ENCODE data around the gene GRID2IP. TPM values are rescaled to one million over a fixed set of nuclear protein-coding genes. Genes with fewer than 3 reads are reported as not detected.
A peak's percentile ranks its signal among the peaks of the same experiment; 100 is the strongest.

GRID2IP gene
- total and polyA plus RNA-seq, 2 of the 13 experiments (the other 11 are each of a cell fraction or from before 2014, with no cell fraction given) = 0.03 TPM; not detected in 1

DNA sequence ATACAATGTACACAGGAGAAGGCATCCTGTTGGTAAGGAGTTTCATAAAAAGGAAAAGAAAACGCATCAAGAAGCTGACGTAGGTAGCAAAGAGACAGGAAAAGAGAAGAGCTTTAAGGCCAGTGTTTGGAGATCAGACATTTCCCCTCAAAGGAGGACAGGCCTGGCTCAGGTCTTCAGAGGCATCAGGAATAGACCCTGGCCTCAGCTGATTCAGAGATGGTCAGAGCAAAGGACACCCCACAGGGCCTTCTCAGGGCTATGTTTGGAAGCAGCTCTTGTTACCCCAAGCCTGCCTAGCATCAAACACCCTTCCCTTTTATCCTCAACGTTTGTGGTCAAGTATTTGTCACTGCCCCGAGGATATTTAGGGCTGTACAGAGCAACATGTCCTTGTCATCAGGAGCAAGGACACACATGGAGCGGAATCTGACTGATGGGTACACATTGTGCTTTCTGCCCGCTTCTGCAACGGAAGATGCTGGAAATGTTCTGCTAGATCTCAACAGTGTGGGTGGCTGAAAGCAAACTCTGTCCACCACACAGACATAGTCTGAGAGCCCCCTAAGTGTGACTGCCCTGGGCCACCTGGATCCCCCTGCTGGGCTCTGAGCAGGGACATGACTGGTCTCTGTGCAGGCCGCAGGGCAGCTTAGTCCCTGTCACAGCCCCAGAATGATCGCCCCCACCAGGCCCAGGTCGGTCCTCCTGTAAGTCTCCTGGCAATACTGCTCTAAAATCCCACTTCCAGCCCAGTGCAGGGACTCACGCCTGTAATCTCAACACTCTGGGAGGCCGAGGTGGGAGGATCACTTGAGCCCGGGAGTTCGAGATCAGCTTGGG, 25.0 kb upstream of the GRID2IP start (continued):
- no peak for TF ChIP-seq TRIM22 (IDR thresholded peaks at IDR 0.05)
- TF ChIP-seq E2F2 (CRISPR knock-in tag; IDR thresholded peaks at IDR 0.05; ENCODE audit: borderline replicate concordance) = no peak
- TF ChIP-seq, protein P1, sequence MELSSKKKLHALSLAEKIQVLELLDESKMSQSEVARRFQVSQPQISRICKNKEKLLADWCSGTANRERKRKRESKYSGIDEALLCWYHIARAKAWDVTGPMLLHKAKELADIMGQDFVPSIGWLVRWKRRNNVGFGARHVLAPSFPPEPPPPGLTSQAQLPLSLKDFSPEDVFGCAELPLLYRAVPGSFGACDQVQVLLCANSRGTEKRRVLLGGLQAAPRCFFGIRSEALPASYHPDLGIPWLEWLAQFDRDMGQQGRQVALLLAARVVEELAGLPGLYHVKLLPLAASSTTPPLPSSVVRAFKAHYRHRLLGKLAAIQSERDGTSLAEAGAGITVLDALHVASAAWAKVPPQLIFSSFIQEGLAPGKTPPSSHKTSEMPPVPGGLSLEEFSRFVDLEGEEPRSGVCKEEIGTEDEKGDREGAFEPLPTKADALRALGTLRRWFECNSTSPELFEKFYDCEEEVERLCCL (CRISPR knock-in tag; IDR thresholded peaks at IDR 0.05; ENCODE audit: borderline replicate concordance) = no peak
- peak; percentile 35 for TF ChIP-seq RBM22 (optimal IDR thresholded peaks at IDR 0.05; ENCODE audit: low read length)
- no peak for TF ChIP-seq ZNF75D (CRISPR knock-in tag; IDR thresholded peaks at IDR 0.05; ENCODE audit: borderline replicate concordance)
- TF ChIP-seq PHF20 (CRISPR knock-in tag; IDR thresholded peaks at IDR 0.05) = no peak
- TF ChIP-seq YEATS2 (CRISPR knock-in tag; IDR thresholded peaks at IDR 0.05; ENCODE audit: borderline replicate concordance) = no peak
- TF ChIP-seq ZNF501 (CRISPR knock-in tag; IDR thresholded peaks at IDR 0.05) = no peak
- TF ChIP-seq, protein P2, sequence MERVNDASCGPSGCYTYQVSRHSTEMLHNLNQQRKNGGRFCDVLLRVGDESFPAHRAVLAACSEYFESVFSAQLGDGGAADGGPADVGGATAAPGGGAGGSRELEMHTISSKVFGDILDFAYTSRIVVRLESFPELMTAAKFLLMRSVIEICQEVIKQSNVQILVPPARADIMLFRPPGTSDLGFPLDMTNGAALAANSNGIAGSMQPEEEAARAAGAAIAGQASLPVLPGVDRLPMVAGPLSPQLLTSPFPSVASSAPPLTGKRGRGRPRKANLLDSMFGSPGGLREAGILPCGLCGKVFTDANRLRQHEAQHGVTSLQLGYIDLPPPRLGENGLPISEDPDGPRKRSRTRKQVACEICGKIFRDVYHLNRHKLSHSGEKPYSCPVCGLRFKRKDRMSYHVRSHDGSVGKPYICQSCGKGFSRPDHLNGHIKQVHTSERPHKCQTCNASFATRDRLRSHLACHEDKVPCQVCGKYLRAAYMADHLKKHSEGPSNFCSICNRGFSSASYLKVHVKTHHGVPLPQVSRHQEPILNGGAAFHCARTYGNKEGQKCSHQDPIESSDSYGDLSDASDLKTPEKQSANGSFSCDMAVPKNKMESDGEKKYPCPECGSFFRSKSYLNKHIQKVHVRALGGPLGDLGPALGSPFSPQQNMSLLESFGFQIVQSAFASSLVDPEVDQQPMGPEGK (CRISPR knock-in tag; IDR thresholded peaks at IDR 0.05) = 0 out of 2 replicates have a peak, but pooled peaks have one; percentile 8
- 0 out of 2 replicates have a peak, but pooled peaks have one; percentile 28 for TF ChIP-seq NRL (CRISPR knock-in tag; IDR thresholded peaks at IDR 0.05; ENCODE audit: borderline replicate concordance)
- TF ChIP-seq, protein P3, sequence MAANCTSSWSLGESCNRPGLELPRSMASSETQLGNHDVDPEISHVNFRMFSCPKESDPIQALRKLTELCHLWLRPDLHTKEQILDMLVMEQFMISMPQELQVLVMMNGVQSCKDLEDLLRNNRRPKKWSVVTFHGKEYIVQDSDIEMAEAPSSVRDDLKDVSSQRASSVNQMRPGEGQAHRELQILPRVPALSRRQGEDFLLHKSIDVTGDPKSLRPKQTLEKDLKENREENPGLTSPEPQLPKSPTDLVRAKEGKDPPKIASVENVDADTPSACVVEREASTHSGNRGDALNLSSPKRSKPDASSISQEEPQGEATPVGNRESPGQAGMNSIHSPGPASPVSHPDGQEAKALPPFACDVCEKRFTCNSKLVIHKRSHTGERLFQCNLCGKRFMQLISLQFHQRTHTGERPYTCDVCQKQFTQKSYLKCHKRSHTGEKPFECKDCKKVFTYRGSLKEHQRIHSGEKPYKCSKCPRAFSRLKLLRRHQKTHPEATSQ (CRISPR knock-in tag; IDR thresholded peaks at IDR 0.05; ENCODE audit: borderline replicate concordance) = no peak
- TF ChIP-seq, protein P4, sequence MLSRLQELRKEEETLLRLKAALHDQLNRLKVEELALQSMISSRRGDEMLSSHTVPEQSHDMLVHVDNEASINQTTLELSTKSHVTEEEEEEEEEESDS (CRISPR knock-in tag; IDR thresholded peaks at IDR 0.05; ENCODE audit: borderline replicate concordance) = no peak
- no peak for TF ChIP-seq TP53 (CRISPR knock-in tag; conservative IDR thresholded peaks at IDR 0.05)
- TF ChIP-seq, protein P5, sequence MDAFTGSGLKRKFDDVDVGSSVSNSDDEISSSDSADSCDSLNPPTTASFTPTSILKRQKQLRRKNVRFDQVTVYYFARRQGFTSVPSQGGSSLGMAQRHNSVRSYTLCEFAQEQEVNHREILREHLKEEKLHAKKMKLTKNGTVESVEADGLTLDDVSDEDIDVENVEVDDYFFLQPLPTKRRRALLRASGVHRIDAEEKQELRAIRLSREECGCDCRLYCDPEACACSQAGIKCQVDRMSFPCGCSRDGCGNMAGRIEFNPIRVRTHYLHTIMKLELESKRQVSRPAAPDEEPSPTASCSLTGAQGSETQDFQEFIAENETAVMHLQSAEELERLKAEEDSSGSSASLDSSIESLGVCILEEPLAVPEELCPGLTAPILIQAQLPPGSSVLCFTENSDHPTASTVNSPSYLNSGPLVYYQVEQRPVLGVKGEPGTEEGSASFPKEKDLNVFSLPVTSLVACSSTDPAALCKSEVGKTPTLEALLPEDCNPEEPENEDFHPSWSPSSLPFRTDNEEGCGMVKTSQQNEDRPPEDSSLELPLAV (CRISPR knock-in tag; conservative IDR thresholded peaks at IDR 0.05; ENCODE audit: low read depth) = no peak
- no peak for TF ChIP-seq NFKB2 (CRISPR knock-in tag; IDR thresholded peaks at IDR 0.05; ENCODE audit: borderline replicate concordance)
- TF ChIP-seq ZBTB38 (CRISPR knock-in tag; IDR thresholded peaks at IDR 0.05) = peak; percentile 54; the same call in 1 of the 2 replicates
- TF ChIP-seq HNRNPL (IDR thresholded peaks at IDR 0.05; ENCODE audit: low read depth, low read length) = no peak
- no peak for TF ChIP-seq ZNF230 (CRISPR knock-in tag; IDR thresholded peaks at IDR 0.05)
- no peak for TF ChIP-seq ZMYM4 (CRISPR knock-in tag; IDR thresholded peaks at IDR 0.05)
